Hindlimb muscle (tissue), 1 donor: Measurements from ENCODE around the gene TMPRSS3. TPM values are rescaled to one million over a fixed set of nuclear protein-coding genes. Genes with fewer than 3 reads are reported as not detected.

Source experiments
- DNase-seq: peaks from one replicate; pipeline ENCODE4 v3.0.0-alpha.2; 2013
- polyA plus RNA-seq: library from polyadenylated mRNA; unstranded; fragments of 120-200 nt; gene quantifications from one replicate; pipeline ENCODE4 v1.2.1, GENCODE V29; 2013; ENCODE audit not compliant: insufficient read length

TMPRSS3 gene
- polyA plus RNA-seq, 1 donor = not detected

DNA sequence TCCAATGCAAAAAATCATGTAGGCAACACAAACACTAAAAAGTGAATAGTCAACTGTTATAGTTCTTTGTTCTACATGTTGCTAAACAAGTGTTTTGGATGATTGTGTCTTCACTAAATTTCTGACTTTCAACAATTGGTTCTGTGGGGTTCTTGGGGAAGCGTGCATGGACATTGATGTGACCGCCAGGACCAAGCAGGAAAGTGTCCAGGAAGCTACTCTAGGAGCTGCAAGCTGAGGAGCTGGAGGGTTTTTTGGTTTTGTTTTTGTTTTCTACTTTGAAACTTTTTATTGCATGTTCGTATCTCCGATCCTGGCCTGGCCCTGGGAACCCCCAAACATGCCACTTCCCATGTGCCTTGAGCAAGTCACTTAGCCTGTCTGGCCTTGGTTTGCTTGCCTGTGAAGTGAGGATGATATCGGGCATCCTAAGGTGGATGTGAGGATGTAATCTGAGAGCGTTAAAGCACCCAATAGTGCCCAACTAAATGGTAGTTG, 8.0 kb downstream of the TMPRSS3 start:
- no peak for DNase-seq

DNA sequence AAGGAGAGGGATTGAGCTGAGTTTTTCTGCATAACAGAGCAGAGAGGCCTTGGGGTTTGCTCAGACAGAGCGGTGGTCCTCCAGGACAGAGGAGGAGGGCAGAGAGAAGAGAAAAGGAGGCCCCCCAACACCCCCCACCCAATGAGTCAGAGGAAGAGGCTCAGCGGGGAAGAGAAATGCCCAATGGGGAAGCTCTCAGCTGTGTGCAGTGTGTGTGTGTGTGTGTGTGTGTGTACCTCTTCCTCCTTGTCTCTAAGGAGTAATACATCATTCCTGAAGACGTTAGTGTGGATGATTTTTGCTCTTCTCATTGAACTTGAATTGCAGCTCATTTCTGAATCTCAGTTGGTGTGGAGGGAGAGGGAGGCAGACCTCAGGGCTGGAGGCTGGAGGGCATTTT, 8.7 kb downstream of the TMPRSS3 start:
- DNase-seq = no peak

DNA sequence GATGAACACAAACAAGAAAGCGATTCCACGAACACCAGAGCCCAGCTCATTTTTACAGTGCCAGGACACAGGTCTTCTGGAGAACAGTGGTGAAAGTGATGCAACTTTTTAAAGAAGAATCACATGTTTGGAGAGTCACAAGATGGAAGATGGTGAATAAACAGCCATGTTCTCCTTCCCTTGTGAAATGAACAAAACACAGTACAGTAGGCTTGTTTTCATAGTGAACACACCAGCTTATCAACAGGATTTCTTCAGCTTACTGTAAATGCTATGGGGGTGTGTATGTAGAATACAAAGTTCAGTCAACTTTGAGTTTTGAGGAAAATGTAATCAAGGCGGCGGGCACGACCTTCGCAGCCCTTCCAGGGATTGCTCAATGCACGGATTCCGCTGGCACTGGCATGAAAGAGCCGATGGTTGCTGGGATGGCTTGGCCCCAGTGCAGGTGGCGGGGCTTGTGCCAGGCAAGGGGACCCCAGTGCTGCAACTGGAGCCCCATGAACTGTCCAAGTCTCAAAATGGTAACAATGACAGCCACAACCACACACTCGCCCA, 9.7 kb downstream of the TMPRSS3 start:
- no peak for DNase-seq

DNA sequence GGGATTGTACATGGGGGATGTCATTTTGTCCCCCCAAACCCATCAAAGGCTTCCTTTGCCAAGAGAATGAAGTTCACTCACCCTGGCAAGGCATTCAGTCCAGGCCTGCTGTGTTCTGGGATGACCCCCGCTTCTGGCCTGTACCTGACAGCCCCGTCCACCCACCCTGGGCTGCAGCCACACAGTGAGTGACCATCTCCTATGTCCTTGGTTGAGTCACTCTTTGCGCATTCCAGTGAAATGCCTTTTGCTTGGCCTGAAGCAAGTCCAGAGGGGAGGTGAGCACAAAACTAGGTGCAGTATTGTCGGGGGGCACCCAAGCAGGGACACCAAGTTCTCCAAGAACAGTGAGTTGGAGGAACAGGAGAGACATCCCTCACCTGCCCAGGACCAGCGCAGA, 10.2 kb downstream of the TMPRSS3 start:
- no peak for DNase-seq

DNA sequence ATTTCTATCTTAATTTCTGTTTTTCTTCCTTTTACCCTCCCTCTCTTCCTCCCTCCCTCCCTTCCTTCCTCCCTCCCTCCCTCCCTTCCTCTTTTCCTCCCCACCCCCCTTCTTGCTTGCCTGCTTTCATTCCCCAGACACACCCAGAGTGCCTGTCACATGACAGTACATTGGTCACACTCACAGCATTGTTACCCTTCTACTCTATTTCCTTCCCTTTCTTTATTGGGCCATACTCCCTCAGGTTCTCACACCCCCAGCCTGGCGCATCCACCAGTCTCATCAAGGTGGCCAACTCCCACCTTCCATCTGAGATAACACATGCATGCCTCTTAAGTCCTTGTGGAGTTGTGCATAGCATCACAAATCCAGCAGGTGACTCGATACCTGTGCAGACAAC, 10.9 kb downstream of the TMPRSS3 start:
- no peak for DNase-seq

DNA sequence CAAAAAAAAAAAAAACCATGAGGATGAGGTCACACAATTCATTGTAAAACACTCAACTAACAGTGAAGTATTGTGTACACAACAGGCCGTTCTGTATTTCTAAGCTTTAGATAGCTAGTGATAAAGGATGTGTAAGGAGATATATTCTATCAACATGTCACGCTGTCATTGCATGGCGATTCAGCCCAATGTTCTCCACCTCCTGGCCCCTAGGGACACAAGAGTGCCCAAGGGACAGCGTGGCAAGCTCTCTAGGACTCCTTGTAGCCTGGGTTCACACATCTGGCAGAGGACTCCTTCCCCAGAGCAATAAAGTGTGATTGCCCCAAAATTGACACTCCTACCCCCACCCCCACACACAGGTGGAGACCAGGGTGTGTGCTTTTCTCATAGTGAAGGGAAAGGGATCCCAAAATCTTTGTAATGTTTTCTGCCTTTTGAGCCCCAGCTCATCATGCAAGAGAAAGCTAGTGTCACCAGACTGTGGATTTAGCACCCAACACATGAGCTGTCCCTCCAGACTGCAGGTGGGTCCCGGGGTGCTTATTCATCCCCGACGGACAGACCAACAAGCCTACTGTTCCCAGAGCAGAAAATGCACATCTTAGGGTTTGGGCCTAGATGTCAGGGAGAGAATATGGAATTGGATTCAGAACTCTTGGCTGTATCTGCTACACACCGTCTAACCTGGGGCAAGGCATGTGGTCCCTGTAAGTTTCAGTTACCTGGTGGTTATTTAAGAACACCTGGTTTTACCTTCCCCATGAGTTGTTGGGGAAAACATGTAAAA, 11.5 kb downstream of the TMPRSS3 start:
- no peak for DNase-seq

DNA sequence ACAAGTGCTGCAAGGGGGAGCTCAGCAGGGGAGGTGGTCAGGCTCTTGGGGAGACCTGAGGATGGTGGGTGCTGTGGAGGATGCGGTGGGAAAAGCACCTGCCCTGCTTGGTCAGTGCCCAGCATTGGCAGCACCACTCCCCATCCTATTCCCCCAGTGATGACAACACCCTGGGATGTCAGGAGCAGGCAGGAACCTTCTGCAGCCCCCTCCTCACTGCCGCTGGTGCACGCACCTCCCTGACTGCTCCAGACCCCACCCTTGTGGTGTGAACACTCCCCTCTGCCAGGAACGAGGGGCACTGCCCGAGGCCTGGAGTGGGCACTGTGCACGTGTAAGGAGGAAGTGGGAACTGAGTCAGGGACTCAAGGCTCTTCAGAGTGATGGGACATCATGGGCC, 12.5 kb downstream of the TMPRSS3 start:
- no peak for DNase-seq

DNA sequence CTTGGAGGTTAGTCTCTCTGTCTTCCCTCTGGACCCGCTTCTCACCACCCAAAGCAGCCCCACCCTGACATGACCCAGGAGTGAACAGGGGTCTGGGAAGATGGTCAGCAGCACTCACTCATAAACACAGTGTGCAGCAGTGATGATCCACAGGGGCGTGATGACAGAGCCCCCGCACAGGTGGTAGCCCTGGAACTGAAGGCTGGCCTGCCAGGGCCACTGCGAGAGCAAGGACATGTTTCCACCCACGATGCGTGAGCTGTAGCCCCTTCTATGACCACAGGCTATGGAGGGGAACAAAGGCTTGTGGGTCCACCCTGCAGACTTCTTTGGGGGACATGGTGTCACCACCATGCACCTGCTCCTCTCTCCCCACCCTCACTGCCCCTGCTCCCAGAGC, 12.9 kb downstream of the TMPRSS3 start:
- DNase-seq = no peak

DNA sequence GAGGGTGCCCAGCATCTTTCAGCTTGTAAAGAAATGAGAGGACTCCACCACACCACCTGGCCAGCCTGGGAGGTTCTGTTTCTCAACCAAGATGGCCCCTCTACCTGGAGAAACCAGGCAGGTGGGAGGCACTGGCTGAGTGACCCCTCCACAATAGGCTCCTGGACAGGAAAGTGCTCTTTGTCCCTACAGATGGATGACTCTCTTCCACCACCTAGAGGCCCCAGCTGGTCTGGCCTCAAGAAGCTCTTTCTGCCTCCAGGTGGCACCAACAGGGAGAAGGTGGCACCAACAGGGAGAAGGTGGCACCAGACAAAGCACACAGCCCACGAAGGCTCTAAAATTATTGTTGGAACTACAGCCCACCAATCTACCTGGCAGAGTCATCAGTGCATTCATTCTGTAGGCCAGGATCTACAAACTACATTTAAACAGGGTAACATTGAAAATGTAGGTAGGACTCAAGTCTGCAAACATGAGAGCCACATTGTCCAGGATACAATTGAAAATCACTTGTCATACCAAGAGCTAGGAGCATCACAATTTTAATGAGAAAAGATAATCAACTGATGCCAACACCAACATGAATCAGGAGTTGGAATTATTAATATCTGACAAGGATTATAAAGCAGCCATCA, 14.4 kb downstream of the TMPRSS3 start:
- no peak for DNase-seq

DNA sequence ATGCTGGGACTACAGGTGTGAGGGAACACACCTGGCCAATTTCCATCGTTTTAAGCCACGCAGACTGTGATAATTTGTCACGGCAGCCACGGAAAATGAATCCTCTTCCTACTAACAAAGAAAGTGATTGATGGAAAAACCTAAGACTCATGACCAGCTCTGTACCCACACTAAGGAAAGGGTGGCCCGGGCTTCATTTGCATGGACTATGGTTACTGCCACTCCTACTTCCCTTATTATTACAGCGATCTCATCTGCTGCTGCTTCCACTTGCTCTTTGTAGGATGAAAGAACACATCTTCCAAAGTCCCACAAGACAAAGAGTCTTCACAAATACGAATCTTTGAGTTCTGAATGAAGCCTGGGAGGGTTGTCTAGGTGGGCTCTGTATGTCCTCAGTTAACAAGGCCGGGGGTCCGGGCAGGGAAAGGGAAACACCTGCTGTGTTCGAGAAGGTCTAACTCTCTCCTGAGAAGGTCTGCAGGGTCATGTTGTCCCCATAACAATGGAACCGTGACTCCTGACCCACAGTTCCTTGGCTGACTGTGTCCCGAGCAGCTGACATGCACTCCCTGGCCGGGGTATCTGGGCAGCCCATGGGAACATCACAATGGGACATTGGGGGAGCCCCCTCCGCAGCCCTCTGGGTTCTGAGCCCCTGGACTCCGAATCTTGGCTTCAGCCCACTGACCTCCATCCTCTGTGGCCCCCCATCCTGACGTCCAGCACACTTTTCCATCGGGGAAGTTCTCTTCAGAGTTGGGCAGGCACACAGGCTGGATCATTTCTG, 16.2 kb downstream of the TMPRSS3 start:
- DNase-seq = no peak

DNA sequence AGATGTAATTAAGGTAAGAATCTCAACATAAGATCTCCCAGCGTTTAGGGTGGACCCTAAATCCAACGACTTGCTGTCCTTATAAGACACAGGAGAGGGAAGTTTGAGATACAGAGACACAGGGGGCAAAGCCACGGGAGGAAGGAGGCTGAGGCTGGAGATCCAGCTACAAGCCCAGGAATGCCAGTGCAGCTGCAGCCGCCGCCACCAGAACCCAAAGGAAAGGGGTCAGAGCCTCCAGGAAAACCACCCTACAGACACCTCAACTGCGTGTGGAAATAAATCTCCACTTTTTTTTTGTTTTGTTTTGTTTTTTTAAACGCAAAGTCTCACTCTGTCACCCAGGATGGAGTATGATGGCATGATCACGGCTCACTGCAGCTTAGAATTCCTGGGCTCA, 17.4 kb downstream of the TMPRSS3 start:
- no peak for DNase-seq

DNA sequence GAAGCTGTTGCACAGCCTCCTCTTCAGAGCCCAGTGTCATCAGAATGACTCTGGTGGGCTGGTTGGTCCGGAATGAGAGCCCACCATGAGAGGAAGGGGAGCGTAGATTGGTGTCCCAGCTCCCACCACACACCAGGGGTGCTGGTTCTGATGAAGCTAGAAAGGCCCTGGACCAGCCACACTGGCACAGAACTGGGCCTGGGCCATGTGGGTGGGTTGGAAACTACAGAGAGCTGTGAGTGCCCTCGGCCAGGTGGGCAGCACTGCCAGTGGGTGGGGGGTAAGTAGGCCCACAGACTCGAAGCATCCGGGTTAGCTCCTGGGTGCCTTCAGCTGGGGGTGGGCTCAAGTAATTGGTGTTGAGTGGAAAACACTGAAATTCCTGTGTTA, 17.9 kb downstream of the TMPRSS3 start:
- DNase-seq = no peak

DNA sequence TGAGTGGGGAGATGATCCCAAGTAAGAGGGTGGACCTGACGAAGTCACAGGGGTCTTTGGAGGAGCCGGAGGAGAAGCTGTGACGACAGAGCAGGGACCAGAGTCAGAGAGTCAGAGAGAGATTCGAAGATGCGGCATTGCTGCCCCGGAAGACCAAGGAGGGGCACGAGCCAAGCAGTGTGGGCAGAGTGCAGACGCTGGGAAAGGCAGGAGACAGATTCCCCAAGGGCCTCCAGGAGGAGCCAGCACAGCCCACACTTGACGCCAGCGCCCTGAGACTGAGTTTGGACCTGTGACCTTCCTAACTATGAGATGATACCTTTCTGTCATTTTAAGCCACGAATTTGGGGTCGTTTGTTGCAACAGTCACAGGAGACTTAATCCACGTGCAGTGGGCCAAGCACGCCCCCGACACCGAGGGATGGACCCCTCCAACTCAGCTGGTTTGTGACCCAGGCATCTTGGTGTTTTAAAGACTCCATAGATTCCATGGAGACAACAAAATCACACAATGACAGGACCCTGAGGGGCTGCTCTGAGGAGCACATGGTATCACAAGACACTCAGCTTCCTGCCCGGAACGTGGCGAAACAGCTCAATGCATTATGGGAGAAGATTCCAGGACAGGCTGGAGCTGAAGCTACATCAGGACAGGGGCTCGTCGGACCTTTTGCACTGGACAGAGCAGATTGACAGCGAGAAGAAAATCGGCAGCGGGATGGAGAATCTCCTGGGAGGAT, 18.5 kb downstream of the TMPRSS3 start:
- DNase-seq = no peak

DNA sequence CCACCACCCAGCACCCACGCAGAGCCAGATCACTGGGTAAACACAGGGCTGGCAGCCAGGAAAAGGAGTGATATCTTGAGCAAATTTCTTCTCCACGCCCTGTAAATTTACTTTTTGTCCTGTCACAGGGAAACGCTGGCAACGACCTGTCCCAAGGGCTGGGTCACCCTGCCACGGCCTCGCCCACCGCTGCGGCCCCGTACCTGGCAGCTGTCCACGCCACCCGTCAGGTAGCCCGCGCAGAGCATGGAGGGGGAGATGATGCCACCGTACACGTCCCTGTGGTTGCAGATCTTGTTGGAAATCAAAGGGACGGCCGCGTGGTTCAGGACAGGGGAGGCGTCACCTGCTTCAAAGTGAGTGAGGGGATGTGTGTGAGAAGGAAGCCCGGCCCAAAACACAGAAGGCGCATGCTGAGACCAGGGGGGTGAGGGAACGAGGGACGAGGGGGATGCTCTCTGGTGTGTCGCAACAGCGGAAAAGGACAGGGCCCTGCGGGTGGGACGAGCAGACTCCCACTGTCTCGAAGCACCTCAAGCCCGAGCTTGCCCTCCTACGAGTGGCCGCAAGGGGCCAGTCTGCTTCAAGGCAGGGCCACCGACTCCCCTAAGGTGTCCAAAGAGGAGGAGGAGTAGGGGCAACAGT, 19.4 kb downstream of the TMPRSS3 start:
- no peak for DNase-seq

DNA sequence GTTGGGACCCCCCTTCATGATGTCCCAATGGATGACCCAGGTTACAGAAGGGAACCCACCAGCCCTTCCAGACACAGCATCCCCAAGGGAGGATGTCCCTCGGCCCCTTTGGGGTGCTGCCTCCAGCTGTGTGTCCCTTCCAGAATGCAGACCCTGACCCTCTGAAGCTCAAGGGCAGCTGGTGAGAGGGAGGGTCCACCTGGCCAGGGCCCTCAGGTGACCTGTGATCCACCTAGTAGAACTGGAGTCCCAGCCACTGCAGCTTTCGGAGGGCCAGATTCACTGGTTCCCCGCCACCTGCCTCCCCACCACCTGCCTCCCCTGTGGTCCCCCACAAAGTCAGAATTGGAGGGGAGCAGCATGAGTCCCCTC, 19.9 kb downstream of the TMPRSS3 start:
- DNase-seq = no peak

DNA sequence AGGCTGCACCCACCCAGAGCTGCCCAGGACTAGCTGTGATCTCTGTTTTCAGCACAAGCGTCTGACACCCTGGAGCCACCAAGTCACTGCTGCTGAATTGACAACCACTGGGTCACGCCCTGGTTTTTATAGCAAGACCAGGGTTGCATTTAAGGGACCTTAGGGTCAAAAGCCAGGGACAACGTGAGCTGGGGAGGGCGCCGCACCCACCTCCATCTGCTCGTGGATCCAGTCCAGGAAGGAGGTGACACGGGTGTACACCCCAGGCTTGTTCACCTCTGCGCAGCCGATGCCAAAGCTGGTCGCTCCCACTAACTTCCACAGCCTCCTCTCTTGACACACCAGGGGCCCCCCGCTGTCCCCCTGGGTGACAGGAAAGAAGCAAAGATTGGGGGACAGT, 20.3 kb downstream of the TMPRSS3 start:
- no peak for DNase-seq

DNA sequence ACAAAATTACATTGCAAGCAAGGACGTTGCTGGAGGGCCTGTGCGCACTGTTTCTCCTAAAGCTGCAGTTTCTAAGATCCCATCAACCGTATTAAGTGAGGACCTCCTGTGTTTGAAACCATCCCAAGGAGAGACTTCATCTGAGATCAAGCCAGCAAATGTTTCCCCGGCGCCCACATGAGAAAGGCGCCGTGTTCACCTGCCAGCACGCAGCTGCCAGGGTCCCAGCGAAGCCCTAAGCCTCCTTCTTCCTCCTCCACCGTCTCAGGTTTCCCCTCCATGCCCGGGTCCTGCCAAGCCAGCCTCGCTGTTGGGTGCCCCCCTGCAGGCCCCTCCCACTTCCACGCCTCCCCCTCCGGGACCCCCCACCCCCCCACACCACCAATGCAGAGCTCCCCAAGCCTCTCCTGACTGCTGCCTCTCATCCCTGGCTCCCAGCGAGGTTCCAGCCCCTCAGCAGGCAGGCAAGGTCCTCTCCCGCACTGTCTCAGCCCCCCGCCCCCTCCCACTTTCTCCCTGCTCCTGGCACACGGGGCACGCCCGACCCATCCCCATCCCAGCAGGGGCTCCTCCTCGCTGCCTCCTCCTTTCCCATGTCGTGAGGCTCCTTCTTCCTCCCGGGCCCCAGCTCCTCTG, 20.9 kb downstream of the TMPRSS3 start:
- no peak for DNase-seq

DNA sequence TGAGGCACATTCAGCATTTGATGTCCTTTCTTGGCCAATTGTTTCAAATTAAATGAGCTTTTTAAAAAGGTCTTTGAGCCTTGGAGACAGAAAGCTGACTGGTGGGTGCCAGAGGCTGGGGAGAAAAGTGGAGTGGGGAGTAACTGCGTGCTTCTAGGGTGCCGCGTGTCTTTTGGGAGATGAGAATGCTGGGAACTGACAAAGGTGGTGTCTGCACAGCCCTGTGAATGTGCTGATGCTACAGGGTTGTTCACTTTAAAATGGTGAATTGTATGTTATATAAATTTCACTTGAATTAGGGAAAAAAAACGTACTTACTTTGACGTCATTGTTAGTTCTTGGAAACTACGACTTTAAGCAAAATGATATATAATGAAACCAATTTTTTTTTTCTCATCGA, 21.4 kb downstream of the TMPRSS3 start:
- DNase-seq = no peak

DNA sequence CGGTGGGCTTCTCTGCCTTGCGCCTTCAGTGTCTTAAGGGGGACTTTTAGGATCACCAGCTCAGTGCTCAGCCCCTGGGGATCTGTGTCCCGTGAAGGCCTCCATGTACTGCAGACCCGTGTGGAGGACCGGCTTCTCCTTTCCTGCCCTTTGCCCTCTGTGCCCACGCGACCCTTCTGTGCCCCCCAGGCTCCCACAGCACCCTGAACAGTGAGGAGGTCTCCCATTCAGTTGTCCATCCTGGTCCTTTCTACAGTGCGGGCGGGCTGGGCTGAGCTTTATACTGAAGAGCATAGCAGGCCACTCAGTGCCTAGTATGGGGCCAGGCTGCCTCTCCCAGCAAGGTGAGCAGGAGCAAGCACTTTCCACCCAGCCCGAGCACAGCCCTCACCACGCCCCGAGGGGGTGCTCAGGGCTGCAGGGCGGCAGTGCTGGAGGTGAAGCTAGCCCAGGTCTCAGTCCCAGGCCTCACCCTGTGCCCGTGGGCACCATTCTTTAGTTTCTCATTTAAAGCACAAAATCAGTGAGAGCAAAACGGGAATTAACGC, 21.9 kb downstream of the TMPRSS3 start:
- DNase-seq = no peak

DNA sequence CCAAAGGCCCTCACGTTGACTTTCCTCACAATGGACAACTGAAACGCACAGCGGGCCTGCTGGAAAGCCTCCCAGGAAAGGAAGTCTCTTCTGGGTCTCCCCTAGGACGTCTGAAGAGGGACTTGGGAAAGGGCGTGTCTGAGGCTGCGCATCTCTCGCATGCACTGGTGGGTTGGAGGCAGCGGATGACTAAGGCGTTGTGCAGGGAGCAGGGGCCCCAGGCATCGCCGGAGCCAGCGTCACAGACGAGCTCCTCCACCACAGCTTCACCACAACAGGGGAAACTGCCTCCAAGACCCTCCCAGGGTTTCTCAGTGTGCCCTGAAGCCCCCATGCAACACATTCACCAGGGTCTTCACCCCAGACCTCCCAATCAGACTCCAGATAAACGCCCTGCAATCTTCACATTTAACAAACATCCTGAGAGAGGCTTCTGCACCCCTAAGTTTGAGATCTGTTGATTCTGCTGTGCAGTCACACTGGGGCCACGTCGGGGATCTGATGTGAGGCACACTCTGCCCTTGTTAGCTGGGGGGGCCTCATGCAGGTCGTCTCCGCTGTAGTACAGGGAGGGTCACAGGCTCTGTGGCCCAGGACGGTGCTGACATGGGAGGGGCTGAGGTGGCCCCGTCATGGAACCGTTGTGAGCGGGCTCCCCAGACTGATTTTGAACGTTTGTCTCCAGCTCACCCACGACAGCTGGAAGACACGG, 22.5 kb downstream of the TMPRSS3 start:
- DNase-seq = no peak
